GM12801 (cell line): ENCODE data around the gene ILF2.

Source experiments
- TF ChIP-seq, protein P1 (sequence below): IDR thresholded peaks from one replicate; pipeline ENCODE4 v1.5.1; 2011; ENCODE audit warnings: control low read depth; ENCODE audit not compliant: insufficient read length; ENCODE audit errors: extremely low read depth

Gene ILF2

DNA sequence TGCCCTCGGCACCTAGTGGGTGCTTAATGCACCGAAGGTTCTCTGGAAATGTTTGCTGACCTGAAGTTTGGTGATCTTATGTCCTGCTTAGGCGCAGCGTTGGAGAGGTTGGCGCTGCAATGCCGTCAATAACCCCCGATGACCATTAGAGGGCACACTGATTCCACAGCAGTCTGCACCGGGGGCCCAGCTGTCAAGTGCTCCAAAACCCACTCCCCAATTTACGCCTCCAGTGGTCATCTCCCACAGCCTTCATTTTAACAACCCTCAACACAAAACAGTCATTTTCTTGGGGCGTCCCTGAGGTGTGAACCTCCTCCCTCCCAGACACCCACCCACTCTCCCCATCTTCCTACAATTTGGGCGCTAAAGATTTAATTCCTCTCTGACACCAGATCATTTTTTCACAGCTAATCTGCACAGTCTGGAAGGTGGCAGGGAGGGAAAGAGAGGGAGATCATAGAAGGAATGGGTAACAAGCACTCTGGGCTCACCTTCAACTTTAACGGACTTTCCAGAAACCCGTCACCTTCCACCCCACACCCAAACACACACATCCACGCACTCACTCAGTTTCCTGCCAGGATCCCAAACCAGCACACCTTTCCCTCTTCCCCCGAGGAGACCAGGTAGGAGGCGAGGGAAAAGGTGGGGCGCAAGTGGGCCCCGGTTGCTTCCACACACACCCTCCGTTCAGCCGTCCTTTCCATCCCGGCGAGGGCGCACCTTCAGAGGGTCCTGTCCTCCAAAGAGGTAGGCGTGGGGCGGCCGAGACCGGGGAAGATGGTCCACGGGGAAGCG lies 7.1 kb upstream of the ILF2 start:
- TF ChIP-seq, protein P1, sequence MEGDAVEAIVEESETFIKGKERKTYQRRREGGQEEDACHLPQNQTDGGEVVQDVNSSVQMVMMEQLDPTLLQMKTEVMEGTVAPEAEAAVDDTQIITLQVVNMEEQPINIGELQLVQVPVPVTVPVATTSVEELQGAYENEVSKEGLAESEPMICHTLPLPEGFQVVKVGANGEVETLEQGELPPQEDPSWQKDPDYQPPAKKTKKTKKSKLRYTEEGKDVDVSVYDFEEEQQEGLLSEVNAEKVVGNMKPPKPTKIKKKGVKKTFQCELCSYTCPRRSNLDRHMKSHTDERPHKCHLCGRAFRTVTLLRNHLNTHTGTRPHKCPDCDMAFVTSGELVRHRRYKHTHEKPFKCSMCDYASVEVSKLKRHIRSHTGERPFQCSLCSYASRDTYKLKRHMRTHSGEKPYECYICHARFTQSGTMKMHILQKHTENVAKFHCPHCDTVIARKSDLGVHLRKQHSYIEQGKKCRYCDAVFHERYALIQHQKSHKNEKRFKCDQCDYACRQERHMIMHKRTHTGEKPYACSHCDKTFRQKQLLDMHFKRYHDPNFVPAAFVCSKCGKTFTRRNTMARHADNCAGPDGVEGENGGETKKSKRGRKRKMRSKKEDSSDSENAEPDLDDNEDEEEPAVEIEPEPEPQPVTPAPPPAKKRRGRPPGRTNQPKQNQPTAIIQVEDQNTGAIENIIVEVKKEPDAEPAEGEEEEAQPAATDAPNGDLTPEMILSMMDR: peak; percentile 78

DNA sequence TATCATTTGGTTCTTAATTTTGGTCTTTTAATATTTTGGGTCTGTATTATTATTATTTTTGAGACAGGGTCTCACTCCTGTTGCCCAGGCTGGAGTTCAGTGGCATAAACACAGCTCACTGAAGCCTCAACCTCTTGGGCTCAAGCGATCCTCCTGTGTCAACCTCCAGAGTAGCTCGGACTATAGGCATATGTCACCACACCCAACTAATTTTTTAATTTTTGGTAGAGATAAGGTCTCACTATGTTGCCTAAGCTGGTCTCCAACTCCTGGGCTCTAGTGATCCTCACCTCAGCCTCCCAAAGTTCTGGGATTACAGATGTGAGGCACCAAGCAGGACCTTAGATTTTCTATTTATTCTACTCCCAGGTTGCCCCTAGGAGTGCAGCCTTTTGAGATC lies 2.7 kb upstream of the ILF2 start:
- TF ChIP-seq, protein P1: no peak

- TF ChIP-seq, protein P1: no peak
These were observed 435 bp downstream of the ILF2 start for GRCh38 chr1:153670257-153670858.

- TF ChIP-seq, protein P1: no peak
These were observed 1.2 kb downstream of the ILF2 start for GRCh38 chr1:153669606-153670005.

GRCh38 chr1:153667439-153667838 lies 3.4 kb downstream of the ILF2 start:
- TF ChIP-seq, protein P1: no peak

DNA sequence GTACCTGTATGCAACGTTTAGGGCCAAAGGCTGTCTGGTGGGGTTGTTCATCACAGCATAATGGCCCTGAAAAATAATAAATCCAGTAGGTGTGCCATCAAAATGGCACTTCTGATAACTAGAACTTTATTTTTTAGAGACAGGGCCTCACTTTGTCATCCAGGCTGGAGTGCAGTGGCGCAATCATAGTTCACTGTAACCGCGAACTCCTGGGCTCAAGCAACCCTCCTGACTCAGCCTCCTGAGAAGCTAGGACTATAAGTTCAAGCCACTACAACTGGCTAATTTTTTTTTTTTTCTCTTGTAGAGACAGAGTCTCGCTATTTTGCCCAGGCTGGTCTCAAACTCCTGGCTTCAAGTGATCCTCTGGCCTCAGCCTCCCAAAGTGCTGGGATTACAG lies 7.6 kb downstream of the ILF2 start:
- TF ChIP-seq, protein P1: no peak

- TF ChIP-seq, protein P1: no peak
These were observed 8.5 kb downstream of the ILF2 start for GRCh38 chr1:153662269-153662668.
